K562 (cell line): ENCODE data around the gene GLOD4.

Experiments used
- AFF4 ChIP-seq: sonication (generic); formaldehyde crosslinking; IDR thresholded peaks from 2 replicates; pipeline ENCODE4 v1.8.0; 2023; ENCODE audit warnings: mild to moderate bottlenecking, missing genetic modification reagents
- ATF6 ChIP-seq: sonication (generic); formaldehyde crosslinking; IDR thresholded peaks from 2 replicates; pipeline ENCODE4 v1.4.0; 2020; ENCODE audit warnings: mild to moderate bottlenecking, missing genetic modification reagents
- E2F5 ChIP-seq: sonication (generic); formaldehyde crosslinking; IDR thresholded peaks from 2 replicates; pipeline ENCODE4 v1.8.0; 2022; ENCODE audit warnings: mild to moderate bottlenecking, missing genetic modification reagents
- FOXJ2 ChIP-seq: fragments of 200-800 bp; sonication (Bioruptor generic); IDR thresholded peaks from 2 replicates; pipeline ENCODE4 v1.6.1; 2016; ENCODE audit warnings: missing genetic modification characterization, missing compliant biosample characterization
- FOXM1 ChIP-seq, 2 experiments: fragments of 450-650 bp in 1 of 2; sonication (generic) in 1 of 2; formaldehyde crosslinking in 1 of 2; IDR thresholded peaks; 2 replicates each; pipeline versions ENCODE4 v1.6.1 to v1.9.0; 2017 to 2022; ENCODE audit warnings: low read depth in 2 of 2, mild to moderate bottlenecking in 2 of 2, missing genetic modification reagents in 1 of 2, moderate library complexity in 1 of 2
- GATAD2A ChIP-seq: fragments of 450-650 bp; IDR thresholded peaks from 2 replicates; pipeline ENCODE4 v1.6.1; 2017
- NFYB ChIP-seq: IDR thresholded peaks from 2 replicates; pipeline ENCODE4 v1.6.1; 2011; ENCODE audit warnings: mild to moderate bottlenecking, moderate library complexity; ENCODE audit not compliant: insufficient read length; ENCODE audit errors: extremely low read depth
- PCBP2 ChIP-seq: fragments of 200-400 bp; formaldehyde crosslinking; IDR thresholded peaks from 2 replicates; pipeline ENCODE4 v1.6.1; 2018; ENCODE audit warnings: low read length, low read depth, mild to moderate bottlenecking, moderate library complexity; ENCODE audit not compliant: poor library complexity, severe bottlenecking
- POLR2A ChIP-seq: fragments of 450-650 bp; conservative IDR thresholded peaks from 2 replicates; pipeline ENCODE4 v1.6.1; 2016
- PRPF4 ChIP-seq: fragments of 200-400 bp; formaldehyde crosslinking; IDR thresholded peaks from one replicate; pipeline ENCODE4 v1.6.1; 2017; ENCODE audit warnings: low read length, low read depth, mild to moderate bottlenecking; ENCODE audit not compliant: insufficient read depth, poor library complexity, severe bottlenecking
- UBTF ChIP-seq, 2 experiments: IDR thresholded peaks; 2 replicates each; pipeline ENCODE4 v1.6.1; 2012; ENCODE audit warnings: improper control_type of control experiment in 2 of 2, low read depth in 2 of 2, low read length in 2 of 2, borderline replicate concordance in 1 of 2
- ZNF174 ChIP-seq: fragments of 250-450 bp; sonication (Bioruptor Pico); IDR thresholded peaks from 2 replicates; pipeline ENCODE4 v1.4.0; 2020; ENCODE audit warnings: mild to moderate bottlenecking
- ZNF184 ChIP-seq: sonication (generic); formaldehyde crosslinking; IDR thresholded peaks from 2 replicates; pipeline ENCODE4 v1.5.0; 2020; ENCODE audit warnings: missing genetic modification reagents
- ZNF764 ChIP-seq: fragments of 250-450 bp; sonication (Bioruptor Pico); IDR thresholded peaks from 2 replicates; pipeline ENCODE4 v1.4.0; 2020; ENCODE audit warnings: low read depth, mild to moderate bottlenecking, moderate library complexity

GRCh38 chr17:718075-718474 lies 64.0 kb downstream of the GLOD4 start:
- TF ChIP-seq ZNF174 (CRISPR knock-in tag) (no peak), FOXM1 (IDR thresholded peaks at IDR 0.05; ENCODE audit: low read depth) (no peak), FOXM1 (CRISPR knock-in tag; IDR thresholded peaks at IDR 0.05; ENCODE audit: low read depth) (no peak), PRPF4 (no peak), FOXJ2 (tag) (no peak), E2F5 (CRISPR knock-in tag) (no peak), ATF6 (no peak), UBTF (IDR thresholded peaks at IDR 0.05; ENCODE audit: borderline replicate concordance in 1 of 2, low read depth in 2 of 2, low read length in 2 of 2) (no peak), AFF4 (CRISPR knock-in tag) (no peak), ZNF764 (CRISPR knock-in tag) (no peak), ZNF184 (CRISPR knock-in tag) (no peak), POLR2A (no peak), NFYB (no peak), PCBP2 (no peak), GATAD2A (no peak)
